CD4-positive, alpha-beta T cell treated with Interleukin-1 beta for 1 hour (primary cell): ENCODE data around the gene PLEKHG4B.

Experiments used
- DNase-seq, 2 donors: peaks; one replicate each; pipeline ENCODE4 v3.0.0-alpha.2; 2020 to 2022

Gene PLEKHG4B

DNA sequence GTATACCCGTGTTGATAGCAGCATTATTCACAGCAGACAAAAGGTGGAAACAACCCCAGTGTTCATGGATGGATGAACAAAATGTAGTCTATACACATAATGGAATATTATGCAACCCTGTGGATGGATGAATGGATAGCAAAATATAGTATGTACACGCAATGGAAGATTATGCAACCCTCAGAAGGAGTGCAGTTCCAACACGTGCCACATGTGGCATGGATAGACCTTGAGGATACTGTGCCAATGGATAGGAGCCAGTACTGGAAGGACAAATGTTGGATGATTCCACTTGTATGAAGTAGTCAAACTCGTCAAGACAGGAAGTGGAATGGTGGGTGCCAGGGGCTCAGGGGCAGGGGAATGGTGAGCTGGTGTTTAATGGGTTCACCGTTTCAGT, 44.9 kb downstream of the PLEKHG4B start:
- DNase-seq = no peak

DNA sequence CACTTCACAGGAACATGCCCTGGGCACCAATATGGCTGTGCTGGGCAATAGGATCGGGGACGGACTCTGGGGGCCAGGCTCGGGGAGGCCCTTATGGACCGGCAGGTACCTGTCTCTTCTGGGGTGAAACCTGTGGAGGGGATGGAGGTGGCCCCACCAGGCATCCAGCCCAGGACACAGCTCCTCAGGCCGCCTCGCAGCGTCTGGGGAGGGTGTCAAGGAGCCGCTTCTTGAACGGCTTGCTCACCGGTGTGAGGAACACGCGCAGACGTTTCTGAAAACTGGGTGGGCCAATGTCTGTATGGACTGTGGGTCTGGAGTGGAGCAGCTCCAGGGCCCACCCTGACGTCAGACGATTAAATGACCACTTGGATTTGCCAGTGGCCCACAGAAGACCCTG, 45.8 kb downstream of the PLEKHG4B start:
- DNase-seq = no peak

DNA sequence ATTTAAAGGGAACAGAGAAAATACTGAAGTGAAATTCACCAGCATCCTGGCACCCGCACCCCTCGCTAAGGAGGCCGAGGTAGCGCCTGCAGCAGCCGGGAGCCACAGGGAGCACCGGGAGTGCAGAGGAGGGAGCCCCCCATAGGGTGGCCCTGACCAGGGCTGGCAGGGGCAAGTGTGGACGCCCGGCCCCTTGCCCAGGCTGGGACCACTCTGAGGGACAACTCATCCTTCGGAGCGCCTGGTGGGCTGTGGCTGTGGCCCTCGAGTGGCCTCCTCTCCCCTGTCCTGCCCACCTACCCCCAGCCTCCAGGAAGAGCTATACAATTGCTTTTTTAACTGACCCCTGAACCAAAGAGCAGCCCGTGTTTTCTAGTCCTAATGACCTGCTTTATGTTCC, 47.0 kb downstream of the PLEKHG4B start:
- no peak for DNase-seq

DNA sequence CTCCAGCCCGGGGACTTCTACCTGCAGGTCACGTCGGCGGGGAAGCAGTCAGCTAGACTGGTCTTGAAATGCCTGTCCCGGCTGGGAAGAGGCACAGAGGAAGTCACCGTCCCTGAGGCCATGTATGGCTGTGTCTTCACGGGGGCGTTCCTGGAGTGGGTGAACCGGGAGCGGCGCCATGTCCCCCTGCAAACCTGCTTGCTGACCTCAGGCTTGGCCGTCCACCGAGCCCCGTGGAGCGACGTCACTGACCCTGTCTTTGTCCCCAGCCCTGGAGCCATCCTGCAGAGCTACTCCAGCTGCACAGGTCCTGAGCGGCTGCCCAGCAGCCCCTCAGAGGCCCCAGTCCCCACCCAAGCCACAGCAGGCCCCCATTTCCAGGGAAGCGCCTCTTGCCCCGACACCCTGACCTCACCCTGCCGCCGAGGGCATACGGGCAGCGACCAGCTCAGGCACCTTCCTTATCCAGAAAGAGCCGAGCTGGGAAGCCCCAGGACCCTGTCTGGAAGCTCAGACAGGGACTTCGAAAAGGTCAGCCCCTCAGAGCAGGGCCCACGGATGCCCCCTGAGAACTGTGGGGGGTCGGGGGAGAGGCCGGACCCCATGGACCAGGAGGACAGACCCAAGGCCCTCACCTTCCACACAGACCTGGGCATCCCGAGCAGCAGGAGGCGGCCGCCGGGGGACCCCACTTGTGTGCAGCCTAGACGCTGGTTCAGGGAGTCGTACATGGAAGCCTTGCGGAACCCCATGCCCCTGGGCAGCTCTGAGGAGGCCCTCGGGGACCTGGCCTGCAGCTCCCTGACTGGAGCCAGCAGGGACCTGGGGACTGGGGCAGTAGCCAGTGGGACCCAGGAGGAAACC, 47.8 kb downstream of the PLEKHG4B start:
- DNase-seq = no peak

DNA sequence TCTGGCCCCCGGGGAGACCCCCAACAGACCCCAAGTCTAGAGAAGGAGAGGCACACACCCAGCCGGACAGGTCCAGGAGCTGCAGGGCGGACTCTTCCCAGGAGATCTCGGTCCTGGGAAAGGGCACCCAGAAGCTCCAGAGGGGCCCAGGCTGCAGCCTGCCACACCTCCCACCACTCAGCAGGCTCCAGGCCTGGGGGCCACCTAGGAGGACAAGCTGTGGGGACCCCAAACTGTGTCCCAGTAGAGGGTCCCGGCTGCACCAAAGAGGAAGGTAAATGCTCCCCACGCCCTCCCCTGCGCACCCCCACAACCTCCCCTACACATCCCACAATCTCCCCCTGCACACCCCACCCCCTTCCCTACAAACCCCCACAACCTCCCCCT, 48.5 kb downstream of the PLEKHG4B start:
- no peak for DNase-seq

DNA sequence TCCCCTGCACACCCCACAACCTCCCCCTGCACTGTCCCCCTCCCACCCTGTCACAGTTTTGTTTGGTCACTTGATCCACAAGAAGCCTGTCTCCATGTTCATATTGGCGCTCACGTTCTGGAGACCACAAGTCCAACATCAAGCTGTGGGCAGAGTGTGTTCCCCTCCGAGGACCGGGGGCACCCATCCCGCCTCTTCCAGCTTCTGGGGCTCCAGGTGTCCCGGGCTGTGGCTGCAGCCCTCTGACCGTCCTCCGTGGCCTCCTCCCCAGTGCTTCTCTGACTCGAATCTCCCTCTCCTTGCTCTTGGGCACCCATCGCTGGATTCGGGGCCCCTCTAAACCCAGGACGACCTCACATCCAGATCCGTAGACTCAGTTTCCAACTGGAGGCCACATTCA, 49.2 kb downstream of the PLEKHG4B start:
- no peak for DNase-seq

DNA sequence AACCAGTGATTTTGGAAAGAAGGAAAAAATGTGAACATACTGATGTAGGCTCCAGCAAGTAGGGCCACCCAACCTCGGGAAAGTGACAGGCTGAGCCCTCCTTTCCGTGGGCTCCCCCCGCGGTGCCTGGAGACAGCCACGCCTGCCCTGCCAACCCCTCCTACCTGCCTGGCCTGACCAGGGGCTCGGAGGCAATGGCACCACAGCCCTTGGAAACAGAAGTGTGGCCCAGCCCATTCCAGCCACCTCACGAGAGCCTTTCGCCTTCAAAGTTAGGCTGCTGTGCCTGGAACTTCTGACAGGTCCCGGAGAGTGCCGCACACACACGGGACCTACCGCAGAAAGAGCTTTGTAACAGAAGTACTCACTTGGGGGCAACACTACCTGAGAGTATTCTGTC, 49.8 kb downstream of the PLEKHG4B start:
- no peak for DNase-seq

DNA sequence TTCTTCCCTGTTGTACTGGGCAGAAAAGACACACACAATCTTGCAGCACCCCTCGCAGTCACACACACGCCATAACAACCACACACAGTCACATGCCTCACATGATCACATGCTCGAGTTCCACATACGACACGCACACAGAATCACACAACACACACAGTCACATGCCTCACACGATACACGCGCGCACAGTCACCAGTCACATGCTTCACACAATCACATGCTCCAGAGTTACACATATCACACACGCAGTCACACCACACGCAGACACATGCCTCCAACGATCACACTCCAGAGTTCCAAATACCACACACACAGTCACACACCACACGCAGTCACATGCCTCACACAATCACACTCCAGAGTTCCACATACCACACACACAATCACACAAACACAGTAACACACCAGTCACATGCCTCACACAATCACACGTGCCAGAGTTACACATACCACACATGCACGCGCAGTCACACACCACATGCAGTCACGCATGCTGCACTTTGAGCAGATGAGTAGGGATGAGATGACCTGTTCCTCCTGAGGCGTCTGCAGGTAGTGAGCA, 50.4 kb downstream of the PLEKHG4B start:
- DNase-seq = no peak

DNA sequence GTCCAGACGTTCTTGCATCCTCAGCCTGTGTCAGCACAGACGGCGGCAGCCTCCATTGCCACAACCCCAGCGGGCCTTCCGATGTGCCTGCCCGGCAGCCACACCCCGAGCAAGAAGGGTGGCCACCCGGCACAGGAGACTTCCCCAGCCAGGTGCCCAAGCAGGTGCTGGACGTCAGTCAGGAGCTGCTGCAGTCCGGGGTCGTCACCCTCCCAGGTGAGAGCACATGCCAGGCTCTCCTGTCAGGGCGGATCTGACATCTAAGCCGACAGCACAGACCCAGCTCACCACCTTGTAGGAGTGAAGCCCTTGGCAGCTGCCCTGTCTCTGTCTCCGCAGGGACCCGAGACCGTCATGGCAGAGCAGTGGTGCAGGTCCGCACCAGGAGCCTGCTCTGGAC, 51.1 kb downstream of the PLEKHG4B start:
- DNase-seq = no peak

DNA sequence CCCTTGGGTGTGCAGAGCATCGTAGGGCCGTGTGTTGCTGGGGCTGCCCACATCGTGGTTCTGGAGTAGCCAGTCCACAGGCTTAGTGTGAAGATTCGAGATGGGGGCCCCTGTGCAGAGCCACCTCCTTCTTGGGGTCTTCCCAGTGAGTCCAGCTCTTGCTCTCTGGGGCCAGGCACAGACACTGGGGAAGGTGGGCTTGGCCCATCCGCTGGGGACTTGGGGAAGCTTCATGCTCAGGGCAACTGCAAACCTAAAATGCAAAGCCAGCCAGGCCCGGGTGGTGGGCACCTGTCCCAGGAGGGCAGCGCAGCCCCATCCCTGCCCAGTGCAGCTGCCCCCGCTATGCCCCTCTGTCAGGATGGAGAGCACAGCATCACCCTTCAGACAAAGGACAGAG, 53.0 kb downstream of the PLEKHG4B start:
- no peak for DNase-seq

DNA sequence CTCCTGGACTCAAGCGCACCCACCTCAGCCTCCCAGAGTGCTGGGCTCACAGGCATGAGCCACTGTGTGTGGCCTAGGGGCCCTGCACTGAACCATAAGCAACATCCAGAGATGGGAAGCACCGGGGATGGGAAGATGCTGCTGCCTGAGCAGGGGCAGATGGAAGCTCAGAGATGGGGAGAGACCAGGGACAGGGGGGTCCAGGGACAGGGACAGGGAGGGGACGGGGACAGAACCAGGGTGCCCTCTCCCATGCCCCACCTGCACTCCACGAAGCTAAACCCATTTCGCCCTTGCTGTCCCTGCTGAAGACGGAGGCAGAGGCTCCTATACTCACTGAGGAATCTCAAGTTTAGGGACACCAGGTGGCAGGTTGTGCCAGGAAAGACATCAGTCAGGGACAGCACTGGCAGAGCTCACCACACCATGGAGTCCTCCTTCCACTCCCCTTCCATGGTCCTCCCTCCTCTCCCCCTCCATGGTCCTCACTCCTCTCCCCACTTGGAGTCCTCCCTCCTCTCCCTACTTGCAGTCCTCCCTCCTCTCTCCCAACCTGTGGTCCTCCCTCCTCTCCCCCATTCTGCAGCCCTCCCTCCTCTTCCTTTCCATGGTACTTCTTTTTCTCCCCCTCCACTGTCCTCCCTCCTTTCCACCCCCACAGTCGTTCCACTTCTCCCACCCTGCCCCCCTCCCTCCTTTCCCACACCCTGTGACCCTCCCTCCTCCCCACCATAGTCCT, 53.8 kb downstream of the PLEKHG4B start:
- DNase-seq = no peak

DNA sequence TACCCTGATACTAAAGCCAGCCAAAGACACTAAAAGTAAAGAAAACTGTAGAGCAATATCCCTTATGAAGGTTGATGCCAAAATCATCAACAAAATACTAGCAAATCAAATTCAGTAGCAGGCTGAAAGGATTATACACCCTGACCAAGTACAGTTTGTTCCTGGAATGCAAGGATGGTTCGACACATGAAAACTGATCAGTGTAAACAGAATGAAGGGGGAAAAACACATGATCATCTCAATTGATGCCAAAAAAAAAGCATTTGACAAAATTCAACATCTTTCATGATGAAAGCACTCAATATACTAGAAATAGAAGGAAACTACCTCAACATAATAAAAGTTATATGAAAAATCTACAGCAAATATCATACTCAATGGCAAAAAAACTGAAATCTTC, 55.8 kb downstream of the PLEKHG4B start:
- DNase-seq = no peak

DNA sequence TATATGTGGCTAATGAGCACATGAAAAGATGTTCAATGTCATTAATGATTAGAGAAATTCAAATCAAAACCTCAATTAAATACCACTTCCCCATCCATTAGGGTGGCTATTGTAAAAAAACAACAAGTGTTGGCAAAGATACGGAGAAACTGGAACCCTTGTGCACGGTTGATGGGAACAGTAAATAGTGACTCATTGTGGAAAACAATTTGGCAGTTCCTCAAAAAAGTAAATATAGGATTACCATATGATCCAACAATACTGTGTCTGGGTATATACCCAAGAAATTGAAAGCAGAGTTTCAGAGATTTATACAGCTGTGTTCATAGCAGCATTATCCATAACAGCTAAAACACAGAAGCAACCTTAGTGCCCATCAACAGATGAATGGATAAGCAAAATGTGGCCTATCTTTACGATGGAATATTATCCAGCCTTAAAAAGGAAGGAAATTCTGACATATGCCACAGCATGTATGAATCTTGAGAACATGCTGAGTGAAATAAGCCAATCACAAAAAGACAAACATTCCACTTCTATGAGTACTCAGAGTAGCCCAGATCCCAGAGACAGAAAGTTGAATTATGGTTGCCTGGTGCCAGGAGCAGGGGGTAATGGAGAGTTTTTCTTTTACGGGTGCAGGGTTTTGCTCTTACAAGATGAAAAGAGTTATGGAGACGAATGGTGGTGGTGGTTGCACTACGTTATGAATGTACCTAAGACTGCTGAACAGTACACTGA, 57.9 kb downstream of the PLEKHG4B start:
- DNase-seq = no peak

DNA sequence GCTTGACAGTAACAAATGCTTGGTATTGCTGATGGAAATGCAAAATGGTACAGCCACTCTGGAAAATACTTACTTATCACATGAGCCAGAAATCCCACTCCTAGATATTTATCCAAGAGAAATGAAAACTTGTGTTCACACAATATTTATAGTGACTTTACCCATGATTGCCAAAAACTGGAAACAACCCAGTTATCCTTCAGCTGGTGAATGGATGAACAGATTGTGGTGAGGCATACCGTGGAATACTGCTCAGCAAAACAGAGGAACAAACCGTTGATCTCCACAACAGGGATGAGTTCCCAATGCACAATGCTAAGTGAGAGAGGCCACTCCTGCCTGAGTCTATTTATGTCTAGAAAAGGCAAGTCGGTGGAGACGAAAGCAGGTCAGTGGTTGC, 58.8 kb downstream of the PLEKHG4B start:
- no peak for DNase-seq

DNA sequence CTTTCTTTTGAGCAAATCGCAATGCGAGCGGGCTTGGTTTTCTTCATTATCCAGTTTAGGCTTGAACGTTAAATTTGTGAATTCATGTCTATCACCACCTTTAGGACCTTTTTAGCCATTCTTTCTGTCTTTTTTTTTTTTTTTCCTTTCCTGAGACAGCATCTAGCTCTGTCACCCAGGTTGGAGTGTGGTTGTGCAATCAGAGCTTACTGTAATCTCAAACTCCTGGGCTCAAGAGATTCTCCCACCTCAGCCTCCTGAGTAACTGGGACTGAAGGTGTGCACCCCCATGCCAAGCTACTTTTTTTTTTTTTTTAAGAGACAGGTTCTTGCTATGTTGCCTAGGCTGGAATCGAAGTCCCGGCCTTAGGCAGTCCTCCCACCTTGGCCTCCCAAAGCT, 60.1 kb downstream of the PLEKHG4B start:
- no peak for DNase-seq

DNA sequence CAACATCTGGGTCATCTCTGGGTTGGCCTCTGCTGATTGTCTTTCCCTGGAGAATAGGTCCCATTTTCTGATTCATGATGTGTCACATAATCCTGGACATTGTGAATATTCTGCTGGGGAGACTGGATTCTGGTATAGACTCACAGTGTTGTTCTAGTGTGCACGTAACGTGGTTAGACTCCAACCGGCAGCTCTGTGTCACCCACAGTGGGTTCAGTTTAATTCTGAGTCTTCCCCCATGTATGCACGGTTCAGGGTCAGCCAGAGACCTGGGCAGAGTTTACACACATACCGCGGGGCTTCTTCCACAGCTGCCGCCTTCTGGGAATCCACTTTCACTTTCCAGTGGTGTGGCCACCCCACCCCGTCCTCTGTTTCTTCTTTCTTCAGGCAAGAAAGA, 61.3 kb downstream of the PLEKHG4B start:
- DNase-seq = no peak

DNA sequence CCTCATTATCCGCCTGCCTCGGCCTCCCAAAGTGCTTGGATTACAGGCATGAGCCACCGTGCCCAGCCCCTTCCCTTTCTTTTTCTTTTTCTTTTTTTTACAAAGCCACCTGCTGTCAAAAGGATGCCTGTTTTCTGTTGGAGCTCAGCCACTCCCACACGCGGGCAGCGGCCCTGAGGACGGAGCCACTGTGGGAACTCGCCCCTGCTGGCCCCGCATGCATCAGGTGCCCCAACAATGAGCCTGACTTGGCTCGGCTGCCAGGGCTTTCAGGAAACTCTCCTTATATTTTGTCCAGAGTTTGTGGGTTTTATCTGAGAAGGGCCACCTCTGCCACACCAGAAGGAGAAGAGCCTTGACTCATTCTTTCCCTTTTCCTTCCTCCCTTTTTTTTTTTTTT, 62.3 kb downstream of the PLEKHG4B start:
- DNase-seq = no peak

DNA sequence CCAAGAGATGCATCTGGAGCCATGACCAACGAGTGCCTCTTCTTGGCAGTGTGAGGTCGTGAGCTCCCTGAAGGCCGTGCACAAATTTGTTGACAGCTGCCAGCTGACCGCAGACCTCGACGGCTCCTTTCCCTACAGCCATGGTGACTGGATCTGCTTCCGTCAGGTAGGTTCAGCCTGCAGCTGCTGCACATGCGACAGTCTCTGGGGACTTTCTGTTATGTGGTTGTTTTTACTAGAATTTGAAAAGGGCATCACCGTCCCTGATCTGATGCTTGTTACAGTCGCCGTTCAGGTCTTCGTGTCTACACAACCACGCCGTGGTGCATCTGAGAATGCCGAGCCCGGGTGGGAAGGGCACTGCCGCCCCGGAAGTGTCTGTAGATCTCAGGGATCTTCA, 62.9 kb downstream of the PLEKHG4B start:
- DNase-seq = no peak

DNA sequence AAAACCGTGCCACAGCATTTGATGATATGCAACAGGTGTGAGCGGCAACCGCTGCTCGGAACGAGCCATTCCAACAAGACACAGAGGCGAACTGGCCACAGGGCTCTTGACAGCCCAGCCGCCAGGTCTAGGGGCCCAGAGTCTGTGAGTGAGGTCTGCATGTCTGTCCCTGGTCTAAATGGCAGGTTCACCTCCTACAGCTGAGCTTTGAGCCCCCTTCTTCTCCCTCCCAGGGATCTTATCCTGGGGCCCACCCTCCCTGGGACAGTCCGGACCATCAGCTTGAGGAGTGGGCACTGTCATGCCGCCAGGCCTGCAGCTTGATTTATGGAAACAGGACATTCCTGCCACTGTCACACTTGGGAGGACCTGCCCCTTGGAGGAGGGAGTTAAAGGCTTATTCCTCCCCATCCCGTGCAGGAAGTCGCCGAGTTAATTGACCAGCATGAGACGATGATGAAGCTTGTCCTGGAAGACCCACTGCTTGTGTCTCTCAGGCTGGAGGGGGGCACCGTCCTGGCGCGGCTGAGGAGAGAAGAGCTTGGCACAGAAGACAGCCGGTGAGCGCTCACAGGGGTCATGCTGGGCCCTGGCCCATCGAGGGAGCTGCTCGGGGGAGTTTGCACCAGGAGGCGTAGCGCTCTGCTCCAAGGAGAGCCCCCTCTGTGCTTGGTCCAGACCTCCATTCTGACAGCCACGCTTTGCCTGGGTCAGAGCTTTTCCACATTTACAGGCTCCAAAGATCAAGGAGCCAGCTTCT, 63.9 kb downstream of the PLEKHG4B start:
- no peak for DNase-seq

DNA sequence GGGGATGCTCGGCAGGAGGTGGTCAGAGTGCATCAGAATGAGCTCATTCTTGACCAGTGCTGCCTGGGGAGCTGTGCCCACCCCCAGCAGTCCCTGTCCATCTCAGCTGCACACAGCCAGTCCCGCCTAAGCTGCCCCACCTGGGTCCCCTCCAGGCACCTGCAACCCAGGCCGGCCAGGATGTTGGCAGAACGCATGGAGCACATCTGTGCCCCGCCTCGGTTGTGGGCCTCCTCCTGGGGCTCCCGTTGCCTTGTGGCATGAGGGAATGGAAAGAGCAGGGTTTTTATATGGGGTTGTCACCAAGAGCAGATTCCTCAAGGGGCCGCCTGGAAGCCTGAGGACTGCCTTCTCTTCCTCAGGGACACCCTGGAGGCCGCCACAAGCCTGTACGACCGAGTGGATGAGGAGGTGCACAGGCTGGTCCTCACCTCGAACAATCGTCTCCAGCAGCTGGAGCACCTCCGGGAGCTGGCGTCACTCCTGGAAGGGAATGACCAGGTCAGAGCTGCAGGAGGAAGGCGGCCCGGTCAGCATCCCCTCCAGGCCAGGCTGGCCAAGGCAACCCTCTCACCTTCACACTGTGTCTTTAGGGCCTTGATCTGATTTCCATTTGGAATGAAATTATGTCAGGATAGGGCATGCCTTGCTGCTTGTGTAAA, 64.6 kb downstream of the PLEKHG4B start:
- DNase-seq = no peak

DNA sequence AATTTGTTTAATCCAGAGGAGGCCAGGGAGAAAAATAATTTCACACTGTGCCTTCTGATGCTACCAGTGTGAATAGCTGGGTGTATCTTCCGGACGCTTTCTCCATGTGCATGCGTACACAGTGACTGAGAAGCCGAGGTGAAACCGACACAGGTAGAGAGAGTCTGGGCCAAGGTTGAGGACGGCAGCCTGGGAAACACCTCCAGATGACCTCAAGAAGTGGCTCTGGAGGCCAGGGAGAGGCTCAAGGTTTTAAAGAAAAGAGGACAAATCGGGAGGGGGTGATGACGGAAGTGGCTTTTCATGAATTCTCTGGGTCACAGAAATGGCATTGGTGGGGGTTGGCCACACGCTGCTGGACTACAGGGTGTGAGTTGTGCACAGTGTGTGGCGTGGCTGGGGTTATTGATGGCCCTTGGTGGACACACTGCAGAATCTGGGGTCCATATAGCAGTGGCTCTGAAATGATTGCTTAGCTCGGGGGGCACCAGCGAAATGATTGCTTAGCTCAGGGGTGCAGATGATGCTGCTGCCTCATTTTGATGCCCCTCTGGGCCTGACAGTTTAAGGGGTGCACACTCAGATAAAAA, 65.3 kb downstream of the PLEKHG4B start:
- DNase-seq = no peak

DNA sequence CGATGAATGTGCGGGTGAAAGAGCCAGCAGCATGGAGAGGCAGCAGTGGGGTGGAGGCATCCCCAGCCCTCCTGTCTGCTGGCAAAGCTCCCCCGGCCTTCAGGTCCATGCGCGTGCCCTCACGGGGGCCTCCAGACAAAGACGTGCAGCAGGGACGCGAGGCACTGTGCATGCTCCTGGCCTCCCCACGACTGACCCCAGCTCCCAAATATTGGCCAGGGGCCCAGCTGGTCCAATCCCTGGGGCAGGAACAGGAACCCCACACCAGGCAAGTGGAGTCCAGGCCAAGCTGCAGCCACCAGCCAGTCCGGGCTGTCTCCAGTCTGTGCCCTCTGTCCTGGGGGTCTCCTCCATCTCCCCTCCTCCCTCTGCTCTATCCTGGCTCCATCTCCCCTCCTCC, 65.8 kb downstream of the PLEKHG4B start:
- no peak for DNase-seq
